OCI-LY1 (cell line): ENCODE data around the gene OSBPL2.

Experiments
- CTCF ChIP-seq: fragments of 200-600 bp; sonication (generic), shearing (Covaris generic); IDR thresholded peaks from 2 replicates; pipeline ENCODE4 v1.5.1; 2017; ENCODE audit warnings: mild to moderate bottlenecking, antibody characterized with exemption, low read length, moderate library complexity, mixed read lengths
- EZH2 ChIP-seq: fragments of 200-600 bp; sonication (generic), shearing (Covaris generic); IDR thresholded peaks from 2 replicates; pipeline ENCODE4 v1.8.0; 2017; ENCODE audit warnings: borderline replicate concordance, mixed run types, mild to moderate bottlenecking, antibody characterized with exemption, low read length, moderate library complexity, mixed read lengths

- TF ChIP-seq CTCF (no peak), EZH2 (no peak)
Measured at GRCh38 chr20:62211216-62211615, 27.1 kb upstream of the OSBPL2 start.
